GM19395 (cell line): Measurements from ENCODE around the gene HYDIN.
"Not testable (repeated sequence)": the region's sequence is repeated elsewhere in the genome, so short reads cannot be mapped to it uniquely, and the experiment has no call there.

ENCODE experiments used
- ATAC-seq: cut with Tn5 transposase; IDR thresholded peaks from one replicate; pipeline ENCODE4 v1.9.1; 2021; ENCODE audit warnings: mild to moderate bottlenecking, moderate library complexity; ENCODE audit not compliant: unreplicated experiment

HYDIN gene

DNA sequence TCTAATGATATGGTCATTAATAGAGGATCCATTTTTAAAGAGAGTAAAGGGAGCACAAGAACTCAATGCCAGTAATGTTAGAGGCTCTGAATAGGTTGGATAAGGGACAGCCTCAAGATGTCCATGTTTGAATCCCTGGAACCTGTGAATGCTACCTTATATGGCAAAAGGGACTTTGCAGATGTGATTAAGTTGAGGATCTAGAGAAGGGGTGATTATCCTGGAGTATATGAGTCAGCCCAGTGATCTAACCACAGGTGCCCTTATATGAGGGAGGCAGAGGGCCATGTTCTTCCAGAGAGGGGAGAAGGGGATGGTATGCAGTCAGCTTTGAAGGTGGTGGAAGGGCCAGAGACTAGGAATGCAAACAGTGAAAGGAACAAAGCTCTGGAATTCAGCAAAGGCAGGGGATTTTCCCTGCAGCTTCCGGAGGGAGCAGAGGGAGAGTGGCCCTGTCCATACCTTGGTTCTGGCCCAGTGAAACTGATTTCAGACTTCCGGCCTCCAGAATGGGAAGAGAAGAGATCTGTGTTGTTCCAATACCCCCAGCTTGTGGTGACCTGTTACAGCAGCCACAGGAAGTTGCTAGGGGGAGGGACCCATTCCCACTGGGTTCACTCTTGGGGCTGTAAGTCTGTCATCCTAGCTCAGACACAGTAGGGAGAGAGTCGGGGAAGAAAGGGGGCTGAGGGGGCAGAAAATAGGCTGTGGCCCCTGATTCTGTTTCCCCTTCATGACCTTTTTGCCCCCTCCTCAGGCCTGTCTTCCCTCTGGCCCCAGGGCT is 220.9 kb downstream of the HYDIN start:
- not testable (repeated sequence) for ATAC-seq

DNA sequence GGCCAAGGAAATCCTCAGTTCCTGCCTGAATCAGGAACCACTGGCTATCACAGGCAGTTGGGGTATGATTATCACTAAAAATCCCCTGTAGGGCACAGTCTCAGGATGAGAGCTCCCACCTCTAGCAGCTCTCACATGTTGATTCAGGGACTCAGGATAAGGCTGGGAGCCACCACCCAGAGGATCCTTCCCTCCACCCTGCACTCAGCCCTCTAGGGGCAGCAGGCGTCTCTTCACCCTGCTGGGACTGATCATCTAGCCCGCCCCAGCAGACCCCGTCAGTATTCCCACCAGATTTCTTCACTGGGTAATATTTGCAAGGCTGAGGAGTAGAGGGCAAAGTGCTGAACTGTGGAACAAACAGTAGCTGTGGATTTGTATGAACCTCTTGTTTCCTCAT is 224.0 kb downstream of the HYDIN start:
- not testable (repeated sequence) for ATAC-seq

DNA sequence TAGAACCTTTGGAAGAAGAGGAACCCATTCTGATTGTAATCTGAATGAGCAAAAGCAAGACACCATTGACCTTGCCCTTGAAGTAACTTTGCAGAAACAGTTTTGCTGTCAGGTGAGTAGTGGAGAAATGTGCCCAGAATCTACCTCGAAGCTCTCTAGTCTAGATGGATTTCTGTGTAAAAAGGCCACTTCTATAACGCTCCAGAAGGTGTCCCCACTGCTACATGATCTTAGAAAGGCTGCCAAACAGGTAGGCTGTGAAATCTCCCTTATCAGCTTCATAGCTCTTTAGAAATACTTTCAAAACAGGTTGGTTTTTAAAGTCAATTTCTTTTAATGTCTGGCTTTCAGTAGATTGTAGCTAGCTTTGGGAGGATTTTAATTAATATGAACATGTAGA is 230.8 kb downstream of the HYDIN start:
- not testable (repeated sequence) for ATAC-seq

DNA sequence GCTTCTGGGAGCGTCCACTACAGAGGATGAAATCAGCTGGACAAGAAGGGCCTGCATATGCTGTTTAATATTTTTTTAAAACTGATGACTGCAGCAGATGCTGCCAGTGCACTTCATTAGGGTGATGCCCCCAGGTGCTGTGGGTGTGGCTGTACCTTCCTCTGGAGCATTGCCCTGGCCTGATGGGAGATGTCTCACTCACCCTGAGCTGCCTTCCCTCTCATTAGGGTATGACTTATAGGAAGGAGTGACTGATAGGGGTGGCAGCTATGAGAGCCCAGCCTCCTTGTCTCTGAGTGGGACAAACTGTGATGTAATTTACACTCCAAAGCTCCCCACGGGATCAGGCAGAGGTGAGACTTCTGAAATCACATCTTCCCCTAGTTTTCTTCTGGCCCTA is 234.7 kb downstream of the HYDIN start:
- not testable (repeated sequence) for ATAC-seq

DNA sequence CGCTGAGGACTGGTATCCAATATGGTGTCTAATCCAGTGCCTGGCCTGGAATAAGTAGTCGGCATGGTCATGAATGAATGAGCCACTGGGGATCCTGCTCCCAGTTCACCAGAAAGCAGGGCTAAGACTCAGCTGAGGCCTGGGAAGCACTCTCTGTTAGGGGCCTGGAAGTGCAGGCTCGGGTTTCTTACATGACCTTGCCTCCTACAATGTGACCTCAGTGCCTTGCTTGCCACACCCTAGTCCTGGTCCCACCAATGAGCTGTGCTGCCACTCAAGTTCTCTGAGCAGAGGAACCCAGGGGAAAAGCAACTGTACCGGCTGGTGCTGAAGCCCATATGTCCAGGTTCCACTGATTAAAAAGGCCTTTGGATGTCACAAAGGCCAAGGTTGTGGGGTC is 238.0 kb downstream of the HYDIN start:
- ATAC-seq, result not testable (repeated sequence)

DNA sequence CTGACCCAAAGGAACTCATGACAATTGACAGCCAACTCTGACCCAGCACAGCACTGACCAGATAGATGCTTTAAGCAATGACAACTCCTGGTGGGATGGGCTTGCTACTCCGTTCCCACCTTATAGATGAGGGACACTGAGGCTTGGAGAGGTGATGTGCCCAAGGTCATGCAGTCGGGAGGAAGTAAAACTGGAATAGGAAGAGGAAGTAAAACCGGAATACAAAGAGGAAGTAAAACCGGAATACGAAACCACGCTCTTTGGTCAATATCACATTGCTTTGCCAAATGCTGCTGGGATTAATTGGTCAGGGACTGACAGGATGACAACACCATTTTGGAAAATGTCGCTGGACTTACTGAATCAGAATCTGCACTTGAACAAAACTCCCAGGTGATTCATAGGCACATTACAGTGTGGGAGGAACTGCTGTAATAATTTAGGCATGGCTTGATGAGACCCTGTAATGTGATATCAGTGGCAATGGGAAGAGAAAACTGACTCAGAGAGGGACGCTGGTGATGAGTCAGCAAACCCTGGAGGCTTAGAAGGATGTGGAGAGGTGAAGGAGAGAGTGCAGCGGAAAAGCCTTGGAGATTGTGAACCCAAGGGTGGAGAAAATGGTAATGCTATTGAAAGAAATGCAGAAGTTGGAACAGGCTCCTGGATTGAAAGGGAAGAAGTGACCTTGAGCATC is 243.4 kb downstream of the HYDIN start:
- ATAC-seq, result not testable (repeated sequence)

DNA sequence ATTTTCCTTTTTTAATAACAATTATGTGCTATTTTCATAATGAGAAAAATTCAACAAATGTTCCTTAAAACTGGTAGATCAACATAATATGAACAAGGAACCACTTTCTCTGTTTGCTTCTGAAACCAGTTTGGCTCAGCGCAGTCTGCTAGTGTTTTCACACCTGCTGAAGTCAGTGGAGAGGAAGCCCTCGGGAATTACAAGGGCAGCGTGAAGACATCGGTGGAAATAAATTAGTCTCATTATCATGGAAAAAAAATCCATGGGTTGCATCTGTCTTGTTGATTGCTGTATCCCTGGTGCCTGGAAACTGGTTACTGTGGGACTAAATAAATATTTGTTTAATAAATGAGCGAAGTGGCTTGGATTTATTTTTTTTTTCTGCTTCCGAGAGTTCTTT is 245.8 kb downstream of the HYDIN start:
- ATAC-seq, result not testable (repeated sequence)

DNA sequence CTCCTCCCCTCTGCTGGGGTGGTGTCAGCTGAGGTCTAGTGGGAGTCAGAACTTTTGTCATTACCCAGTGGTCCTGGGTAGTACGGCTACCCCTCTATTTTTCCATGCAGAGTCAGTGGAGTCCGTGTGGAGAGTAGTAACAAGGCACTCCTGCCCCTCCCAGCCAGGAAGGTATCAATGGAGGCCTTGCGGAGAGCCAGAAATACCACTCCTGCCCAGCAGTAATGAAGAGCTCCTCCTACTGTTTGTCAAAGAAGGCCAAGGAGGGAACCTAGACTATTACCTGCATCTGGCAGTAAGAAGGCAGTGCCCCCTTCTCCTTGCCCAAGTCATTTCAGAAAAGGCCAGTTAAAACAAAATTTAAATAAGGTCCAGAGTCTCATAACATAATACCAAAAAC is 262.2 kb downstream of the HYDIN start:
- ATAC-seq, result not testable (repeated sequence)

DNA sequence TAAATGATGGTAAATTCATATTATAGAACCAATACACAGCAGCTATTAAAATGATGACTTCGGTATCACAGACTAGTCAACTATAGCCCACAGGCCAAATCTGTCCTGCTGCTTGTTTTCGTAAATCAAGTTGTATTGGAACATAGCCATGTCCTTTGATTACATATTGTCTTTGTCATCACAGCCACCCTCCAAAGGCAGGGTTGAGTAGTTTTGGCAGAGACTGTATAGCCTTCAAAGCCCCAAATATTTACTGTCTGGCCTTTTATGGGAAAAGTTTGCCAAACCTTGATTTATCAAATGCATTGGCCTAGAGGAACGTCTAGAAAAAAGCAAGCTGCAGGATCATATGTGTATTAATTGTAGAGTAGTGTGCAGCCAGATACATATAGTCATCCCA is 270.4 kb downstream of the HYDIN start:
- not testable (repeated sequence) for ATAC-seq

DNA sequence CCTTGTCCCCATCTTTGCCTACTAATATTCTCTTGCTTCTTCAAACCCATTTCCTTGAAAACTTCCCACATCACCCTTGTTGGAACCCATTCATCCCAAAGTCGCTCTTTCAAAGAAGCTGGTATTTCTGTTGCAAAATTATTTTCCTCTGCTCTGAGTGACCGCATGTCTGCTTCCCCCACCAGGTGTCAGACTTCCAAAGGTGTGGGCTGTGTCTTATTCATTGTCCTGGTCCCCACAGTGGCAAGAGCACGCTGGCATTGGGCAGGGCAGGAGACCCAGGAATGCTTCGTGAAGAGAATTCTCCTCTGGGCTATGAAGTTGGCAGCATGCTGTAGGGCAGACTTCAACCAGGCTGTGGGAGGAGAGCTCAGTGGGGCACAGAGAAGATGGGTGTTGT is 275.6 kb downstream of the HYDIN start:
- ATAC-seq, result not testable (repeated sequence)

DNA sequence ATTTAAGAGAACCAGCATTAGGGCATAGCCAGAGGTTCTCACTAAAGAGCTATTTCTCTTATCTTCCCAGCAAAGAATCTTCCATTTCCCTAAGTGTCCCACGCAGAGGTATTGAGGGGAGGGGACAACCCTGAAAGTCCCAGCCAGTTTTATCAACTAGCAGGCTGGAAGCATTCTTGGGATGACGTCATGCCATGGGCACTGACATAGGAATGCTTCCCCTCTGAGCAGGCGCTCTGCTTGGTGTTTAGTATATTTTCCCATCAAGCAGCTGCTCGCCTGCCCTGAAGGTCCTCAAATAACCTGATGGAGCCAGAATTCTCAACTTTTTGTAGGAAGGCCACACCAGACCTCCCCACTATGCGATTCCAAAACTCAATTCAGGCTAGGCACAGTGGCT is 276.7 kb downstream of the HYDIN start:
- not testable (repeated sequence) for ATAC-seq

DNA sequence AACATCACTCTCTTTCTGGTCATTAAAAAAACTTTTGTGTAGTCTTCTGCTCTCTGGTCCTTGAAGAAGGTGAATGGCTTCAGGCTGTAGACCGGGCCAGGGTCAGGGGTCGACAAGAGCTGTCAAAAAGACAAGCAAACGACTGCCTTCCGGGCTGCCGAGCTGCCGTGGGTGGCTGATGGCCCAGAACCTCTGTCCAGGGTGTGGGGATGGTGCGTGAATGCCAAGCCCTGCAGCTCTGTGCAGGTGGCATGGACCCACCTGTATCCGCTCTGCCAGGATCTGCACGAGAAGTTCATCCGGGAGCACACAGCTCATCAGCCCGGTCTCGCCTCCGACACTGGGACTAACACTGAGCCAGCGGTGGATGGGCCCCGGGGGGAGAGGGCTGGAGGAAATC is 287.0 kb downstream of the HYDIN start:
- ATAC-seq, result not testable (repeated sequence)

DNA sequence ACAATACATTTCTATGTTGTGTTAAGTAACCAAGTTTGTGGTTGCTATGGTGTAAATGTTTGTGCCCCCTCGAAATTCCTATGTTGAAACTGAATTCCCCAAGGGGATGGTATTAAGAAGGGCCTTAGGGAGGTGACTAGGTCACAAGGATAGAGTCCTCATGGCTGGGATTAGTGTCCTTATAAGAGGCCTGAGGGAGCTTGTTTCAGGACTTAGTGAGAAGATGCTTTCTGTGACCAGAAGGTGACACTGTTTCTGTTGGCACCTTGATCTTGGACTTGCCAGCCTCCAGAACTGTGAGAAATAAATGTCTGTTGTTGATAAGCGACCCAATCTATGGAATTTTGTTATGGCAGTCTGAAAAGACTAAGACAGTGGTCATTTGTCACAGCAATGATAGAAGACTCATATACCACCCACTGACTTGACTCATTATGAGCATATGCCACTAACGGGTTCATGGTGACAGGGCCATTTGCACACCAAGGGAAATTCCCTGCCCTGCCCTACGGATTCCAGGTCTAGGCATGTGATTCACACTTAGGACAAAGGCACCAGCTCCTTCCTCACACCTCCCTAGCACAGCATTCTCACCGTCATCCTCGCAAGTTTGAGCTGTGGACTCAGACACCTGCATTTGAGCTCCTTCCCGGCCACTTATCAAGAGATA is 290.7 kb downstream of the HYDIN start:
- not testable (repeated sequence) for ATAC-seq

DNA sequence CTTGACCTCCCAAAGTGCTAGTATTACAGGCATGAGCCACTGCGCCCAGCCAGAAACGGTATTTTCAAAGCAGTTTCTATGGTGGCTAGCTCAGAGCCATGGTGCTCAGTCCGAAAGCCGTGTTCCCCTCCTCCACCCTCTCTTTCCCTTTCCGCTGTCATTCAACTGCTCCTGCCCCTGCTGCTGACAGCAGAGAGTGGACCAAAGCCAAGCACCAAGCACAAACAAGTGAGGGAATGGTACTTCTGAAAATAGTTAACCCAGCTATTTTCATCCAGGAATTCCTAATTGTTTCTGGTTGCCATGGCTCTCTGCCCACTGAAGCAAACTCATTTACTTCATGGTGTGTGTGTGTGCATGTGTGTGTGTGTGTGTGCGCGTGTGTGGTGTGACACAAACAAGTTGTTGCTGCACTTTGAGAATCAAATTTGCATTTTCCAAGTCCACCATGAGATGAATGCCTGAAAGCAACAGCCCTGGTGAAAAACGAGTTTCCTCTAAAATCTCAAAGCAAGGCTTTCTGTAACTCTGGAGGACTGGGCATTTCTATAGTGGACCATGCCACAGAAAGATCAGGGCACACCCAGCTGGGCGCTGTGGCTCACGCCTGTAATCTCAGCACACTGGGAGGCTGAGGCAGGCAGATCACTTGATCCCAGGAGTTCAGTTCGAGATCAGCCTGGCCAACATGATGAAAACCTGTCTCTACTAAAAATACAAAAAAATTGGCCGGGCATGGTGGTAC is 293.6 kb downstream of the HYDIN start:
- not testable (repeated sequence) for ATAC-seq

DNA sequence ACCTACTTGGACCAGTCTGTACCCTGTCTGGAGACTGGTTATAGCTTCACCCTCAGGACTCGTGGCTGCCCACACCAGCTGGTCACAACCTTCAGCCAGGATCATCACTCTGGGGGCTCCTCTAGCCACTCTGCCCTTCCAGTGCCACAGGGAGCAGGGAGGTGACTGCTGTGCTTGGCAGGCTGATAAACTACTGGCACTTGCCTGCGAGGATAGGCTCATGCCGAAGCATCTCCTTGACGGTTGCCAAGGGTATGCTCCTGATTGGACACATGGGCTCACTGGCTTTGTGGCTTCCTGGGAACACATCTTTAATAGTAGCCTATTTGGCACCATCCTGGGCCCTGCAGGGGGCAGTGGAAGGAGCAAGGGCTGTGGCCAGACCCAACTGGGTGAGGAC is 295.2 kb downstream of the HYDIN start:
- not testable (repeated sequence) for ATAC-seq

DNA sequence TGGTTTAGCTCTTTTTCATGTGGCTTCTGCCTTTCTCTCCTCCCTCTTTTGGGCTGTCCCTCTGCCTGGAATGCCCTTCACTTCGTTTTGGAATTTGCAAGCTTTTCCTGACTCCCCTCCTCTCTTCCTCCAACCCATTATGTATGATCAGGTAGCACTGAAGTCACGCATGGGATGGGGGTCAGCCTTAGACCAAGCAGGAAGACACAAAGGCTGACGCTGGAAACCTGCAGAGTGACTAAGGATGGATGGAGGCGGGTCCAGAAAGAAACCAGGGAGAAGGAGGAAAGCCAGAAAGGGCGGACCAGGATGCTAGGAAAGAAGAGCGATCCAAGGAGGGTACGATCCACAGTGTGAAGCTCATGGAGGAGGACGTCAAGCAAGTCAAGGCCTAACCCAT is 296.8 kb downstream of the HYDIN start:
- not testable (repeated sequence) for ATAC-seq

DNA sequence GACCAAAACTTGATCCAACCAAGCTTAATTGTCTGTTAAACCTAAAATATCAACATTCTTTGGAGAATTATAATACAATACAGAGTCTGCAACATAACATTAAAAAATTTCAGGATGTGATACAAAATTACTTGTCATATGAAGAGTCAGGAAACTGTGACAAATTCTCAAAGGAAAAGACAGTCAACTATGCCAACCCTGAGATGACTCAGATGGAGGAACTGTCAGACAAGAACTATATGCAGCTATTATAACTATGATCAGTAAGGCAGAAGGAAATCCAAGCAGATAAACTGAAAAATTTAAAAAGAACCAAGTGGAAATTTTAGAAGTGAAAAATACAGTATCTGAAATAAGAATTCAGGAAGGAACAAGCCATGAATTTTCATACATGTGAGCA is 299.8 kb downstream of the HYDIN start:
- ATAC-seq, result not testable (repeated sequence)

DNA sequence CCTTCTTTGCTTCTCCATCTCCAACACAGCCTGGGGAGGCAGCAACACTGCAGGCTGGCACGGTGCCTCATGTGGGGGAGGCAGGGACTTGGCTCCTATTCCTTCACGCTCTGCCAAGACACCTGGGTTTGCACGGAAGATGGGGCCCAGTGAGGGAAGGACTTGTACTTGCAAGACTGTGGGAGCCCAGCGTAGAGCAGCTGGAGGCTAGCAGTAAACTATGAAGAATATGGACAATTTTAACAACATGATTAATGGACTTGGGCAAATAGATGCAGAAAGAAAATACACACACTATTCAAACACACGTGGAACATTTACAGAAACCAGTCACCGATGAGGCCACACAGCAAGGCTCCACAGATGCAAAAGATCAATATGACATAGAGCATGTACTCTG is 308.4 kb downstream of the HYDIN start:
- not testable (repeated sequence) for ATAC-seq

DNA sequence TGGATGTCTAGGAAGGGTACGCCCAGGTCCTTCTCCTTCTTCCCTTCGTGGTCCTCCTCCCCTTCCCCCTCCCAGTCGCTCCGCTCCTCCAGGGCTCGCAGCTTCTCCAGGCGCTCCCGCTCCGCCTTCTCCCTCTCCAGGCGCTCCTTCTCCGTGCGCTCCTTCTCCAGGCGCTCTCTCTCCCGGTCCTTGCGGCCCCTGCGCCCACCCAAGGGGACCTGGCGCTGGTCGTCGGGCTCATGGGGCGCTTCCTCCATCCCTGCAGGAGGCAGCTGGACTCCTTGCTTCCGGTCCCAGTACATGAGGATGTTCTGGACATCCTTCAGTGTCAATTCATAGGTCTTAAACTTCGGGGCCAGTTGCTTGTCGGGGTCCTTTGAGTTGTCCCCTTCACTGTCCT is 309.9 kb downstream of the HYDIN start:
- not testable (repeated sequence) for ATAC-seq

DNA sequence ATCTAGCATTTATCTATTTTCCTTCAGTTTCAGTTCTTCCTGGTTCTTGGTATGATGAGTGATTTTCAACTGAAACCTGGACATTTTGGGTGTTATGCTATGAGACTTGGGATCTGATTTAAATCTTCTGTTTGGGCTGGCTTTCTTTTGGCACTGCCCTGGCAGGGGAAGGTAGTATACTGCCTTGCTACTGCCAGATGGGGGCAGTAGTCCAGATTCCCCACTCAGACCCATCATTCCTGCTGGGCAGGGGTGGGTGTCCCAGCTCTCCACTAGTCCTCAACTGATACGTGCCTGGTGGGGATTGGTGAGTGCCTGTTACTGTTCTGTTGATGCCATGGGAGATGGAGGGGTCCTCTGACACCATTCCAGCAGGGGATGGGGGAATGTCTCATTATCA is 342.3 kb downstream of the HYDIN start:
- not testable (repeated sequence) for ATAC-seq

DNA sequence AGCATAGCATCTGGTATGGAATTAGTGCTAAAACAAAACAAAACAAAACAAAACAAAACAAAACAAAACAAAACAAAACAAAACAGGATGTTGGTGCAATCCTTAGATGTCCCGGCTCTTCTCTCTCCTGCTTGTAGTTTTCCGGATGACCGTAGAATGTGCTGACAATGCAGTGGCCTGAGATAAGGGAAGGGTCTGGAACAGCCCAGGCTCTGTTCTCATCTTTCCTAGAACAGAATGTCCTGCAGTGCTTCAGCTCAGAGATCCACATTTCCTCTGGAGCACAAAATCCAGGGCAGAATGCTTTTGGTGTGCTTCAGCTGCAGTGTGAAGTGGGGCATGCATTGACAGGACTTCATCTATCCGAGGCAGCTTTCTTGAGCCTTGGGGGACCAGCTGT is 345.9 kb downstream of the HYDIN start:
- not testable (repeated sequence) for ATAC-seq
